ENCODE measurements around the gene CDK2. TPM values are rescaled to one million over a fixed set of nuclear protein-coding genes. Genes with fewer than 3 reads are reported as not detected.

Gene CDK2
- total and polyA plus RNA-seq, 4 donors, result 5.1 to 22.6 (median 8.0) TPM

DNA sequence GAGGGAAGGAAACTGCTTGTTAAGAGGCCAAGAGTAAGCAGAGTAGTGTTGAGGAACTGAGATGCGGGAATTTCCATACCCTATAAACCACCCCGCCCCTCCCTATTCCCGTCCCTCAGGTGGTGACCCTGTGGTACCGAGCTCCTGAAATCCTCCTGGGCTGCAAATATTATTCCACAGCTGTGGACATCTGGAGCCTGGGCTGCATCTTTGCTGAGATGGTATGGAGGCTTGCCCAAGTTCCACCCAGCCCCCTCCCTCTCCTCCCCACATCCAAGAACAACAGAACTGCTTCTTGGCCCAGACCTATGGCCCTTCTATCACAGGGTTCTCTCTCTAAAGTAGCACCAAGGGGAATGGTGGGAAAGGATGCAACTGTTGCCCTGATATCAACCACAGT, 2.7 kb downstream of the CDK2 start:
- H3K4me3 ChIP-seq (ENCODE audit: low read depth in 1 of 3, low read length in 3 of 3), result no peak overlapping the region
- DNase-seq (ENCODE audit: low spot score), result no peak
- peaks cover 10 to 30% (median 20%) of the 10 kb centered on the region in 4 donors for H3K4me1 ChIP-seq (ENCODE audit: control insufficient read depth in 4 of 4, insufficient read depth in 4 of 4, low read length in 3 of 4)
- no peaks in the 10 kb centered on the region for H3K9me3 ChIP-seq (ENCODE audit: control insufficient read depth in 4 of 4, low read length in 3 of 4)
- 95% methylated on average over 4 of the region's 4 CpGs for WGBS
- peaks cover 0 to 4% (median 0%) of the 10 kb centered on the region in 4 donors for H3K36me3 ChIP-seq (ENCODE audit: control insufficient read depth in 4 of 4, insufficient read depth in 3 of 4, low read depth in 1 of 4, low read length in 3 of 4)
- no peak overlapping the region for H3K9ac ChIP-seq (ENCODE audit: low read depth in 1 of 2, low read length in 2 of 2)
- no peak overlapping the region for H3K27ac ChIP-seq (ENCODE audit: low read depth in 1 of 2, low read length in 2 of 2)
- H3K27me3 ChIP-seq (ENCODE audit: control insufficient read depth in 4 of 4, insufficient read depth in 4 of 4, low read length in 3 of 4), result no peaks in the 10 kb centered on the region
- TF ChIP-seq, protein P1, sequence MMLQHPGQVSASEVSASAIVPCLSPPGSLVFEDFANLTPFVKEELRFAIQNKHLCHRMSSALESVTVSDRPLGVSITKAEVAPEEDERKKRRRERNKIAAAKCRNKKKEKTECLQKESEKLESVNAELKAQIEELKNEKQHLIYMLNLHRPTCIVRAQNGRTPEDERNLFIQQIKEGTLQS (IDR thresholded peaks at IDR 0.05), result no peak
- TF ChIP-seq RAD21 (IDR thresholded peaks at IDR 0.05) (no peak), FOXA1 (IDR thresholded peaks at IDR 0.05) (no peak), HNF4A (conservative IDR thresholded peaks at IDR 0.05) (no peak), TAF1 (conservative IDR thresholded peaks at IDR 0.05) (no peak), GABPA (IDR thresholded peaks at IDR 0.05 in 1 of 2, conservative IDR thresholded peaks at IDR 0.05 in 1 of 2) (no peak), HNF4G (IDR thresholded peaks at IDR 0.05) (no peak), NR2F2 (IDR thresholded peaks at IDR 0.05) (no peak)

DNA sequence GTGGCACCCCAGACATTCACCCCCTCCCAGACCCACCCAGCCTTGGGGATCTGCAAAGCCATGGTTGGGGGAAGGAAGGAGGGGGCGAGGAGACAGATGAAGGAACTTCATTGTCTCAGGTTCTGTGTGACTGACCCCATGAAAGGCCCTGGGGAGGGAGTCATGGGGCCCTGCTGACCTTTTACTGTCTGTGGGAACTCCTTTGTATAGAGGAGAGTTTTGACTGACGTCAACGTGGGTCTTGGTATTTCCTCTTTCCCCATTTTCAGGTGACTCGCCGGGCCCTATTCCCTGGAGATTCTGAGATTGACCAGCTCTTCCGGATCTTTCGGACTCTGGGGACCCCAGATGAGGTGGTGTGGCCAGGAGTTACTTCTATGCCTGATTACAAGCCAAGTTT, 4.1 kb downstream of the CDK2 start:
- H3K4me3 ChIP-seq (ENCODE audit: low read depth in 1 of 3, low read length in 3 of 3), result no peak overlapping the region
- peaks cover 13 to 40% (median 28%) of the 10 kb centered on the region in 4 donors for H3K4me1 ChIP-seq (ENCODE audit: control insufficient read depth in 4 of 4, insufficient read depth in 4 of 4, low read length in 3 of 4)
- DNase-seq (ENCODE audit: low spot score), result no peak
- no peaks in the 10 kb centered on the region for H3K9me3 ChIP-seq (ENCODE audit: control insufficient read depth in 4 of 4, low read length in 3 of 4)
- WGBS, result 97% methylated on average over 7 of the region's 7 CpGs
- no peak for TF ChIP-seq HNF4G (IDR thresholded peaks at IDR 0.05)
- TF ChIP-seq, protein P2, sequence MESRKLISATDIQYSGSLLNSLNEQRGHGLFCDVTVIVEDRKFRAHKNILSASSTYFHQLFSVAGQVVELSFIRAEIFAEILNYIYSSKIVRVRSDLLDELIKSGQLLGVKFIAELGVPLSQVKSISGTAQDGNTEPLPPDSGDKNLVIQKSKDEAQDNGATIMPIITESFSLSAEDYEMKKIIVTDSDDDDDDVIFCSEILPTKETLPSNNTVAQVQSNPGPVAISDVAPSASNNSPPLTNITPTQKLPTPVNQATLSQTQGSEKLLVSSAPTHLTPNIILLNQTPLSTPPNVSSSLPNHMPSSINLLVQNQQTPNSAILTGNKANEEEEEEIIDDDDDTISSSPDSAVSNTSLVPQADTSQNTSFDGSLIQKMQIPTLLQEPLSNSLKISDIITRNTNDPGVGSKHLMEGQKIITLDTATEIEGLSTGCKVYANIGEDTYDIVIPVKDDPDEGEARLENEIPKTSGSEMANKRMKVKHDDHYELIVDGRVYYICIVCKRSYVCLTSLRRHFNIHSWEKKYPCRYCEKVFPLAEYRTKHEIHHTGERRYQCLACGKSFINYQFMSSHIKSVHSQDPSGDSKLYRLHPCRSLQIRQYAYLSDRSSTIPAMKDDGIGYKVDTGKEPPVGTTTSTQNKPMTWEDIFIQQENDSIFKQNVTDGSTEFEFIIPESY (IDR thresholded peaks at IDR 0.05), result no peak
- TF ChIP-seq, protein P1 (IDR thresholded peaks at IDR 0.05), result no peak
- no peak for TF ChIP-seq YY1 (IDR thresholded peaks at IDR 0.05)
- TF ChIP-seq TAF1 (conservative IDR thresholded peaks at IDR 0.05), result no peak
- no peak for TF ChIP-seq RXRA (IDR thresholded peaks at IDR 0.05)
- H3K36me3 ChIP-seq (ENCODE audit: control insufficient read depth in 4 of 4, insufficient read depth in 3 of 4, low read depth in 1 of 4, low read length in 3 of 4), result peaks cover 0 to 4% (median 0%) of the 10 kb centered on the region in 4 donors
- no peak overlapping the region for H3K9ac ChIP-seq (ENCODE audit: low read depth in 1 of 2, low read length in 2 of 2)
- no peaks in the 10 kb centered on the region for H3K27me3 ChIP-seq (ENCODE audit: control insufficient read depth in 4 of 4, insufficient read depth in 4 of 4, low read length in 3 of 4)
- no peak overlapping the region for H3K27ac ChIP-seq (ENCODE audit: low read depth in 1 of 2, low read length in 2 of 2)

DNA sequence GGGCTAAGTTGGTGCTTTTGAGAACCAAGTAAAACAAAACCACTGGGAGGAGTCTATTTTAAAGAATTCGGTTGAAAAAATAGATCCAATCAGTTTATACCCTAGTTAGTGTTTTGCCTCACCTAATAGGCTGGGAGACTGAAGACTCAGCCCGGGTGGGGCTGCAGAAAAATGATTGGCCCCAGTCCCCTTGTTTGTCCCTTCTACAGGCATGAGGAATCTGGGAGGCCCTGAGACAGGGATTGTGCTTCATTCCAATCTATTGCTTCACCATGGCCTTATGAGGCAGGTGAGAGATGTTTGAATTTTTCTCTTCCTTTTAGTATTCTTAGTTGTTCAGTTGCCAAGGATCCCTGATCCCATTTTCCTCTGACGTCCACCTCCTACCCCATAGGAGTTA, 5.4 kb downstream of the CDK2 start:
- Histone ChIP-seq H3K9me3 (ENCODE audit: control insufficient read depth in 4 of 4, low read length in 3 of 4) (no peaks in the 10 kb centered on the region), H3K27me3 (ENCODE audit: control insufficient read depth in 4 of 4, insufficient read depth in 4 of 4, low read length in 3 of 4) (no peaks in the 10 kb centered on the region), H3K27ac (ENCODE audit: low read depth in 1 of 2, low read length in 2 of 2) (peak overlapping the region in 1 of 2 donors; percentile 88), H3K4me1 (ENCODE audit: control insufficient read depth in 4 of 4, insufficient read depth in 4 of 4, low read length in 3 of 4) (peaks cover 13 to 38% (median 24%) of the 10 kb centered on the region in 4 donors), H3K9ac (ENCODE audit: low read depth in 1 of 2, low read length in 2 of 2) (no peak overlapping the region), H3K4me3 (ENCODE audit: low read depth in 1 of 3, low read length in 3 of 3) (no peak overlapping the region), H3K36me3 (ENCODE audit: control insufficient read depth in 4 of 4, insufficient read depth in 3 of 4, low read depth in 1 of 4, low read length in 3 of 4) (peaks cover 0 to 4% (median 0%) of the 10 kb centered on the region in 4 donors)
- DNase-seq (ENCODE audit: low spot score), result no peak
- 69% methylated on average over 3 of the region's 3 CpGs for WGBS
- no peak for TF ChIP-seq HNF4G (IDR thresholded peaks at IDR 0.05)
- TF ChIP-seq HNF4A (conservative IDR thresholded peaks at IDR 0.05), result no peak
- TF ChIP-seq FOXA1 (IDR thresholded peaks at IDR 0.05), result no peak
- TF ChIP-seq RAD21 (IDR thresholded peaks at IDR 0.05), result no peak
- TF ChIP-seq NR2F2 (IDR thresholded peaks at IDR 0.05), result no peak
- TF ChIP-seq, protein P2 (IDR thresholded peaks at IDR 0.05), result no peak
- TF ChIP-seq TAF1 (conservative IDR thresholded peaks at IDR 0.05), result no peak
- TF ChIP-seq RXRA (IDR thresholded peaks at IDR 0.05), result no peak
- no peak for TF ChIP-seq SP1 (IDR thresholded peaks at IDR 0.05)
- TF ChIP-seq, protein P1 (IDR thresholded peaks at IDR 0.05), result no peak
- TF ChIP-seq JUND (IDR thresholded peaks at IDR 0.05), result no peak
- TF ChIP-seq, protein P3, sequence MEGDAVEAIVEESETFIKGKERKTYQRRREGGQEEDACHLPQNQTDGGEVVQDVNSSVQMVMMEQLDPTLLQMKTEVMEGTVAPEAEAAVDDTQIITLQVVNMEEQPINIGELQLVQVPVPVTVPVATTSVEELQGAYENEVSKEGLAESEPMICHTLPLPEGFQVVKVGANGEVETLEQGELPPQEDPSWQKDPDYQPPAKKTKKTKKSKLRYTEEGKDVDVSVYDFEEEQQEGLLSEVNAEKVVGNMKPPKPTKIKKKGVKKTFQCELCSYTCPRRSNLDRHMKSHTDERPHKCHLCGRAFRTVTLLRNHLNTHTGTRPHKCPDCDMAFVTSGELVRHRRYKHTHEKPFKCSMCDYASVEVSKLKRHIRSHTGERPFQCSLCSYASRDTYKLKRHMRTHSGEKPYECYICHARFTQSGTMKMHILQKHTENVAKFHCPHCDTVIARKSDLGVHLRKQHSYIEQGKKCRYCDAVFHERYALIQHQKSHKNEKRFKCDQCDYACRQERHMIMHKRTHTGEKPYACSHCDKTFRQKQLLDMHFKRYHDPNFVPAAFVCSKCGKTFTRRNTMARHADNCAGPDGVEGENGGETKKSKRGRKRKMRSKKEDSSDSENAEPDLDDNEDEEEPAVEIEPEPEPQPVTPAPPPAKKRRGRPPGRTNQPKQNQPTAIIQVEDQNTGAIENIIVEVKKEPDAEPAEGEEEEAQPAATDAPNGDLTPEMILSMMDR (IDR thresholded peaks at IDR 0.05; ENCODE audit: low read depth, low read length, missing input control), result no peak
- no peak for TF ChIP-seq YY1 (IDR thresholded peaks at IDR 0.05)
- no peak for TF ChIP-seq FOXA2 (IDR thresholded peaks at IDR 0.05)
- TF ChIP-seq GABPA (IDR thresholded peaks at IDR 0.05 in 1 of 2, conservative IDR thresholded peaks at IDR 0.05 in 1 of 2), result no peak
- TF ChIP-seq, protein P4, sequence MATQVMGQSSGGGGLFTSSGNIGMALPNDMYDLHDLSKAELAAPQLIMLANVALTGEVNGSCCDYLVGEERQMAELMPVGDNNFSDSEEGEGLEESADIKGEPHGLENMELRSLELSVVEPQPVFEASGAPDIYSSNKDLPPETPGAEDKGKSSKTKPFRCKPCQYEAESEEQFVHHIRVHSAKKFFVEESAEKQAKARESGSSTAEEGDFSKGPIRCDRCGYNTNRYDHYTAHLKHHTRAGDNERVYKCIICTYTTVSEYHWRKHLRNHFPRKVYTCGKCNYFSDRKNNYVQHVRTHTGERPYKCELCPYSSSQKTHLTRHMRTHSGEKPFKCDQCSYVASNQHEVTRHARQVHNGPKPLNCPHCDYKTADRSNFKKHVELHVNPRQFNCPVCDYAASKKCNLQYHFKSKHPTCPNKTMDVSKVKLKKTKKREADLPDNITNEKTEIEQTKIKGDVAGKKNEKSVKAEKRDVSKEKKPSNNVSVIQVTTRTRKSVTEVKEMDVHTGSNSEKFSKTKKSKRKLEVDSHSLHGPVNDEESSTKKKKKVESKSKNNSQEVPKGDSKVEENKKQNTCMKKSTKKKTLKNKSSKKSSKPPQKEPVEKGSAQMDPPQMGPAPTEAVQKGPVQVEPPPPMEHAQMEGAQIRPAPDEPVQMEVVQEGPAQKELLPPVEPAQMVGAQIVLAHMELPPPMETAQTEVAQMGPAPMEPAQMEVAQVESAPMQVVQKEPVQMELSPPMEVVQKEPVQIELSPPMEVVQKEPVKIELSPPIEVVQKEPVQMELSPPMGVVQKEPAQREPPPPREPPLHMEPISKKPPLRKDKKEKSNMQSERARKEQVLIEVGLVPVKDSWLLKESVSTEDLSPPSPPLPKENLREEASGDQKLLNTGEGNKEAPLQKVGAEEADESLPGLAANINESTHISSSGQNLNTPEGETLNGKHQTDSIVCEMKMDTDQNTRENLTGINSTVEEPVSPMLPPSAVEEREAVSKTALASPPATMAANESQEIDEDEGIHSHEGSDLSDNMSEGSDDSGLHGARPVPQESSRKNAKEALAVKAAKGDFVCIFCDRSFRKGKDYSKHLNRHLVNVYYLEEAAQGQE (IDR thresholded peaks at IDR 0.05), result no peak
